Measurements from ENCODE around the gene CRABP2. TPM values are rescaled to one million over a fixed set of nuclear protein-coding genes. Genes with fewer than 3 reads are reported as not detected.

Gene CRABP2
- polyA plus RNA-seq, 1 of the 3 experiments (the other 2 are of a cell fraction), result 42.1 TPM

GRCh38 chr1:156728599-156729462 is 23.4 kb upstream of the CRABP2 start, which contains the start of gene ISG20L2:
Gene ISG20L2, minus strand, starts transcription at chr1:156728766. Its CDS starts 1,114 bp downstream, at chr1:156727652.
- ChIA-PET CTCF (interaction anchor here (0.8 to 38.0 kb wide), 14 partner anchors 10 to 199 kb away, joined by 3 to 2702 read pairs (median 25); partner anchors contain the start of genes CRABP2, INSRR, MRPL24 and NES), POLR2A (interaction anchor here (0.5 to 3.6 kb wide), 15 partner anchors 9 to 131 kb away, joined by 3 to 25 read pairs (median 5); partner anchors contain the start of genes CRABP2, HDGF, MRPL24 and NES)
- Histone ChIP-seq H3K9me2 (no peaks in the 10 kb centered on the region), H3K79me2 (ENCODE audit: insufficient read depth) (peaks cover 64% of the 10 kb centered on the region), H3K4me2 (peak within 1 kb of the TSS; percentile 95), H3K4me3 (ENCODE audit: low read depth in 2 of 2, low read length in 1 of 2) (peak within 1 kb of the TSS; percentile 76 to 87), H2AFZ (ENCODE audit: low read depth) (peak within 1 kb of the TSS; percentile 84), H3K27me3 (ENCODE audit: insufficient read depth) (no peaks in the 10 kb centered on the region), H3K9me3 (no peaks in the 10 kb centered on the region), H3K36me3 (replicated peaks in 1 of 2; ENCODE audit: control insufficient read depth in 1 of 2, insufficient read depth in 2 of 2, low read length in 1 of 2) (peaks cover 19 to 32% of the 10 kb centered on the region in 2 experiments), H3K4me1 (ENCODE audit: control insufficient read depth in 1 of 2, insufficient read depth in 2 of 2, low read depth in 1 of 2, low read length in 1 of 2) (peaks cover 28 to 56% of the 10 kb centered on the region in 2 experiments), H3K9ac (peak within 1 kb of the TSS; percentile 93), H3K27ac (ENCODE audit: low read depth in 2 of 2, low read length in 1 of 2) (peak within 1 kb of the TSS; percentile 83 to 88), H3F3A (replicated peaks; ENCODE audit: insufficient read depth) (peaks cover 9% of the 10 kb centered on the region), H4K20me1 (ENCODE audit: insufficient read depth) (peaks cover 31% of the 10 kb centered on the region)
- DNase-seq, result peak; percentile 92
- 5% methylated on average over 33 of the region's 57 CpGs for WGBS (ENCODE audit: low lambda C conversion rate)
- TF ChIP-seq CHD2 (IDR thresholded peaks at IDR 0.05; ENCODE audit: low read length, partially characterized antibody) (peak; percentile 57), RXRA (IDR thresholded peaks at IDR 0.05; ENCODE audit: borderline replicate concordance, low read depth) (no peak), POLR2AphosphoS5 (IDR thresholded peaks at IDR 0.05; ENCODE audit: low read depth, low read length) (peak; percentile 65), PBX3 (IDR thresholded peaks at IDR 0.05) (peak; percentile 23), ELF1 (IDR thresholded peaks at IDR 0.05) (peak; percentile 80), TAF1 (IDR thresholded peaks at IDR 0.05; ENCODE audit: borderline replicate concordance, low read depth, low read length) (peak; percentile 40; the same call in 1 of the 2 replicates), EZH2phosphoT487 (IDR thresholded peaks at IDR 0.05; ENCODE audit: borderline replicate concordance, low read depth) (no peak), GABPA (IDR thresholded peaks at IDR 0.05; ENCODE audit: low read depth) (peak; percentile 79), FOXJ3 (CRISPR knock-in tag; IDR thresholded peaks at IDR 0.05) (no peak), RAD21 (IDR thresholded peaks at IDR 0.05; ENCODE audit: low read length) (no peak), SMC3 (IDR thresholded peaks at IDR 0.05; ENCODE audit: low read depth, low read length) (no peak), NFIC (IDR thresholded peaks at IDR 0.05; ENCODE audit: borderline replicate concordance) (no peak), MXI1 (IDR thresholded peaks at IDR 0.05; ENCODE audit: low read depth, low read length) (peak; percentile 75; the same call in 1 of the 2 replicates), USF1 (IDR thresholded peaks at IDR 0.05; ENCODE audit: borderline replicate concordance, low read depth) (0 out of 2 replicates have a peak, but pooled peaks have one; percentile 12), MAX (IDR thresholded peaks at IDR 0.05; ENCODE audit: low read depth) (peak; percentile 47), EP300 (IDR thresholded peaks at IDR 0.05; ENCODE audit: borderline replicate concordance in 1 of 2, low read depth in 1 of 2, low read length in 1 of 2) (no peak), SIN3A (IDR thresholded peaks at IDR 0.05; ENCODE audit: borderline replicate concordance, low read depth, low read length) (no peak), MEF2A (IDR thresholded peaks at IDR 0.05; ENCODE audit: borderline replicate concordance, low read depth) (no peak), RCOR1 (IDR thresholded peaks at IDR 0.05; ENCODE audit: low read length) (no peak; the same call in 1 of the 2 replicates), FOSL2 (IDR thresholded peaks at IDR 0.05; ENCODE audit: borderline replicate concordance, low read depth) (no peak), RFX5 (IDR thresholded peaks at IDR 0.05; ENCODE audit: low read length) (no peak)

Data from SK-N-SH (cell line).